PC-9 (cell line): ENCODE data around the gene VPS29. TPM values are rescaled to one million over a fixed set of nuclear protein-coding genes. Genes with fewer than 3 reads are reported as not detected.

Source experiments
- BruUV-seq: library from RNA; stranded (reverse); fragments of 400-500 nt; replicated peaks from 2 replicates; lab custom pipeline; 2021; lab: Mats Ljungman, UMichigan
- CTCF ChIA-PET: fragments of 300-600 bp; sonication (Branson Sonifier 250); formaldehyde crosslinking; loops from one replicate; lab custom pipeline; 2022; ENCODE audit warnings: antibody characterized with exemption; lab: Charles Lee
- POLR2A ChIA-PET: fragments of 300-600 bp; sonication (Branson Sonifier 250); formaldehyde crosslinking; loops from one replicate; lab custom pipeline; 2022; ENCODE audit warnings: antibody characterized with exemption; ENCODE audit not compliant: unreplicated experiment; lab: Charles Lee
- DNase-seq, 2 experiments: peaks; one replicate each; pipeline versions ENCODE4 v3.0.0 to v3.0.0-alpha.2; 2015 to 2022; ENCODE audit warnings: mixed read lengths in 1 of 2
- H2AFZ ChIP-seq: fragments of 200-600 bp; sonication (generic); 2 replicates; pipeline ENCODE4 v1.8.1; 2017; ENCODE audit warnings: antibody characterized with exemption
- H3F3A ChIP-seq: fragments of 200-600 bp; sonication (generic); 2 replicates; pipeline ENCODE4 v1.8.1; 2017; ENCODE audit warnings: antibody characterized with exemption, mild to moderate bottlenecking, low read depth; ENCODE audit not compliant: insufficient read depth
- H3K27ac ChIP-seq: fragments of 200-600 bp; sonication (generic); 2 replicates; pipeline ENCODE4 v1.6.1; 2016; ENCODE audit warnings: mixed run types
- H3K27me3 ChIP-seq: fragments of 200-600 bp; sonication (generic); 2 replicates; pipeline ENCODE4 v1.6.1; 2016; ENCODE audit warnings: low read depth, mixed run types; ENCODE audit not compliant: insufficient read depth
- H3K36me3 ChIP-seq: fragments of 200-600 bp; sonication (generic); 2 replicates; pipeline ENCODE4 v1.6.1; 2016; ENCODE audit warnings: low read depth, mixed run types
- H3K4me1 ChIP-seq: fragments of 200-600 bp; sonication (generic); replicated peaks from 2 replicates; pipeline ENCODE4 v1.6.1; 2016; ENCODE audit warnings: mixed run types; ENCODE audit not compliant: insufficient read depth
- H3K4me2 ChIP-seq: fragments of 200-600 bp; sonication (generic); 2 replicates; pipeline ENCODE4 v1.6.1; 2017; ENCODE audit warnings: mixed run types
- H3K4me3 ChIP-seq: fragments of 200-600 bp; sonication (generic); 2 replicates; pipeline ENCODE4 v1.6.1; 2016; ENCODE audit warnings: mixed run types
- H3K79me2 ChIP-seq: fragments of 200-600 bp; sonication (generic); 2 replicates; pipeline ENCODE4 v1.6.1; 2017; ENCODE audit warnings: low read depth, mixed run types
- H3K9me2 ChIP-seq: fragments of 200-600 bp; sonication (generic); 2 replicates; pipeline ENCODE4 v1.8.1; 2017; ENCODE audit warnings: mild to moderate bottlenecking; ENCODE audit not compliant: insufficient read depth
- H3K9me3 ChIP-seq: fragments of 200-600 bp; sonication (generic); 2 replicates; pipeline ENCODE4 v1.8.1; 2016; ENCODE audit warnings: low read depth; ENCODE audit not compliant: insufficient read depth
- H4K20me1 ChIP-seq: fragments of 200-600 bp; sonication (generic); 2 replicates; pipeline ENCODE4 v1.8.1; 2017; ENCODE audit not compliant: insufficient read depth
- EZH2 ChIP-seq: fragments of 200-600 bp; sonication (generic); IDR thresholded peaks from 2 replicates; pipeline ENCODE4 v1.8.0; 2017; ENCODE audit warnings: antibody characterized with exemption, low read depth
- intact Hi-C: fragments of 100-400 bp; cut with micrococcal nuclease; formaldehyde crosslinking; loops from one replicate; pipeline ENCODE4 v1.10.0; 2022; ENCODE audit not compliant: unreplicated experiment
- total RNA-seq: library from RNA; stranded (reverse); gene quantifications from 2 replicates; pipeline ENCODE4 v1.2.3, GENCODE V29; 2021
- TF ChIP-seq, protein P1 (sequence below): fragments of 200-600 bp; sonication (generic); conservative IDR thresholded peaks from 2 replicates; pipeline ENCODE4 v1.6.1; 2017; ENCODE audit warnings: mixed run types, antibody characterized with exemption, mild to moderate bottlenecking, moderate library complexity

VPS29 gene
- total RNA-seq, 1 experiment from 2014 or later, result 114 TPM

DNA sequence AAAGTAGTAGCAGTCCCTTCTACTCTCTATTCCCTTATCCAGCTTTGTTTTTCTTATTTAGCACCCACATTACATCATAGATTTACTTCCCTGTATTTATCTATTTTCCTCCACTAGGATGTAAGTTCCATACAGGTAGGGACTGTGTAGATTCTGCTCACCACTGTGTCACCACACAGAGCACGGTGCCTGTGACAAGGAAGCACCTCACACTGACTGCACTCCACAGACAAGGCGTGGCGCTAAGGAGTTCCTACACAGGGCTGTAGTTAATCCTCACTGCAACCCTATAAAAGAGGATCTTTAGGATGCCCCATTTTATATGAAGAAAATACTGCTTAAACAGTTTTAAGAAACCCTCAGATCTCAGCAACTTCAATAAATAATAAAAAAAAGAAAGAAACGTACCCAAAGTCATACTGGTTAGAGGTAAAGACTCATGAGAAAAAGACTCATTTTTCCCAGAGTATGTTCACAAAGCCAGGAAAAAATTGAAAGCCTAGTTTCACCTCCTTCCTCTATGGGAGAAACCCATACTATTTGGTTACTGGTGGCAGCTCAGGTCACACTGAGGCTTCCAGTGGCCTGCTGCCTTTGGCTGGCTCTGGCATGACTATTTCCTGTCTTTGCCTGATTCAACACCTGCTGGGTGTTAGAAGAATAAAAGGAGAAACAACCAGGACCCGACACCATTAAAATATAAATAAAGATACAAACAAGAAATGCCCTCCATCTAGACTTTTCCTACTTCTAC lies 37.1 kb upstream of the VPS29 start:
- no peak overlapping the region for H3K4me2 ChIP-seq
- peaks cover 4% of the 10 kb centered on the region; the same call in 1 of the 2 replicates for H3K4me1 ChIP-seq
- H3K79me2 ChIP-seq, result peaks cover 9% of the 10 kb centered on the region
- no peak for TF ChIP-seq EZH2
- TF ChIP-seq, protein P1, sequence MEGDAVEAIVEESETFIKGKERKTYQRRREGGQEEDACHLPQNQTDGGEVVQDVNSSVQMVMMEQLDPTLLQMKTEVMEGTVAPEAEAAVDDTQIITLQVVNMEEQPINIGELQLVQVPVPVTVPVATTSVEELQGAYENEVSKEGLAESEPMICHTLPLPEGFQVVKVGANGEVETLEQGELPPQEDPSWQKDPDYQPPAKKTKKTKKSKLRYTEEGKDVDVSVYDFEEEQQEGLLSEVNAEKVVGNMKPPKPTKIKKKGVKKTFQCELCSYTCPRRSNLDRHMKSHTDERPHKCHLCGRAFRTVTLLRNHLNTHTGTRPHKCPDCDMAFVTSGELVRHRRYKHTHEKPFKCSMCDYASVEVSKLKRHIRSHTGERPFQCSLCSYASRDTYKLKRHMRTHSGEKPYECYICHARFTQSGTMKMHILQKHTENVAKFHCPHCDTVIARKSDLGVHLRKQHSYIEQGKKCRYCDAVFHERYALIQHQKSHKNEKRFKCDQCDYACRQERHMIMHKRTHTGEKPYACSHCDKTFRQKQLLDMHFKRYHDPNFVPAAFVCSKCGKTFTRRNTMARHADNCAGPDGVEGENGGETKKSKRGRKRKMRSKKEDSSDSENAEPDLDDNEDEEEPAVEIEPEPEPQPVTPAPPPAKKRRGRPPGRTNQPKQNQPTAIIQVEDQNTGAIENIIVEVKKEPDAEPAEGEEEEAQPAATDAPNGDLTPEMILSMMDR, result no peak
- H3F3A ChIP-seq, result peaks cover 21% of the 10 kb centered on the region
- H4K20me1 ChIP-seq, result no peaks in the 10 kb centered on the region
- H3K36me3 ChIP-seq, result peaks cover 36% of the 10 kb centered on the region
- POLR2A ChIA-PET, result interaction anchor here (0.6 kb wide), 2 partner anchors 20 to 54 kb away, joined by 3 to 5 read pairs; no protein-coding TSS in a partner anchor
- no peak overlapping the region for H3K27ac ChIP-seq
- H3K4me3 ChIP-seq, result no peak overlapping the region
- BruUV-seq, result no TSS peak
- H3K27me3 ChIP-seq, result no peaks in the 10 kb centered on the region
- no peak overlapping the region for H2AFZ ChIP-seq
- no peaks in the 10 kb centered on the region for H3K9me3 ChIP-seq
- intact Hi-C loops, result no loop called here
- CTCF ChIA-PET, result no interaction called here
- no peak for DNase-seq
- no peaks in the 10 kb centered on the region for H3K9me2 ChIP-seq

DNA sequence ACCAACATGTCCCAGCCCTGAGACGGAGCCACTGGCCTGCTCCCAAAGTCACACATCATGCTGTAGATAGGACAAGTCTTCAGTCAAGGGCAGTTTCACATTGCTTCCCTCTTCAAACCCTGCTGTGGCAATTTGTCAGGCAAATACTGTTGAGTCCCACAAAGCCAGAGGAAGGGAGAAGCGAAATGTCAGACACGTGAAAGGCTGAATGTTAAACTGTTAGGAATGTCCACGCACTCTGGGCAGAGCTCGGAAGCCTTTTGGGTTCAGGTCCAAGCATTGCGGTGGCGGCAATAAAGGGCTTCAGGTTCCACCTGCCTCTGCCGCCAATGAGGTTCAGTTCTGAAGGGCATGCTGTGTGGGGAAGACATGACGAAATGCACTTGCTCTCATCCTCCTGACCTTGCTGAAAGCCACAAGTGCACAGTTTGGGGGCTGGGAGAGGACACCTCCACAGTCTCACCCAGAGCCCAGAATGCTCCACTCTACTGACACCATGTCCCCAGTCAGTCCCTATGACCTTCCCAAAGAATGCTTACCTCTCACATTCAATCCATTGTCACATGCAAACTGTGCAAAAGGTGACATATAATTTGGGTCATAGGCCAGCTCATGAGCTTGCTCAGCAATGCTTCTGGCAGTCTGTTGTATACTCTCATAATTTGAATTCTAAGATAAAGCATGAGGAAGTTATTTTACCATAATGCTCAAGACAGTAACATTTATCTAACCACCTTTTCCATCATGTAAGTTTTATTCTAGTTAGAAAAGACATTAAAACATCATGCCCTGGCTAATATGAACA lies 35.9 kb upstream of the VPS29 start:
- no peak overlapping the region for H3K4me3 ChIP-seq
- no peak for DNase-seq
- intact Hi-C loops, result no loop called here
- peaks cover 9% of the 10 kb centered on the region for H3K4me1 ChIP-seq
- H3F3A ChIP-seq, result peaks cover 24% of the 10 kb centered on the region
- no TSS peak for BruUV-seq
- H3K79me2 ChIP-seq, result no peaks in the 10 kb centered on the region; the same call in 1 of the 2 replicates
- H2AFZ ChIP-seq, result no peak overlapping the region
- no peaks in the 10 kb centered on the region for H3K9me2 ChIP-seq
- H3K9me3 ChIP-seq, result no peaks in the 10 kb centered on the region
- peaks cover 32% of the 10 kb centered on the region for H3K36me3 ChIP-seq
- no peaks in the 10 kb centered on the region for H4K20me1 ChIP-seq
- H3K27me3 ChIP-seq, result no peaks in the 10 kb centered on the region
- POLR2A ChIA-PET, result no interaction called here
- CTCF ChIA-PET, result no interaction called here
- H3K27ac ChIP-seq, result no peak overlapping the region
- TF ChIP-seq EZH2, result no peak
- TF ChIP-seq, protein P1, result no peak
- H3K4me2 ChIP-seq, result no peak overlapping the region

DNA sequence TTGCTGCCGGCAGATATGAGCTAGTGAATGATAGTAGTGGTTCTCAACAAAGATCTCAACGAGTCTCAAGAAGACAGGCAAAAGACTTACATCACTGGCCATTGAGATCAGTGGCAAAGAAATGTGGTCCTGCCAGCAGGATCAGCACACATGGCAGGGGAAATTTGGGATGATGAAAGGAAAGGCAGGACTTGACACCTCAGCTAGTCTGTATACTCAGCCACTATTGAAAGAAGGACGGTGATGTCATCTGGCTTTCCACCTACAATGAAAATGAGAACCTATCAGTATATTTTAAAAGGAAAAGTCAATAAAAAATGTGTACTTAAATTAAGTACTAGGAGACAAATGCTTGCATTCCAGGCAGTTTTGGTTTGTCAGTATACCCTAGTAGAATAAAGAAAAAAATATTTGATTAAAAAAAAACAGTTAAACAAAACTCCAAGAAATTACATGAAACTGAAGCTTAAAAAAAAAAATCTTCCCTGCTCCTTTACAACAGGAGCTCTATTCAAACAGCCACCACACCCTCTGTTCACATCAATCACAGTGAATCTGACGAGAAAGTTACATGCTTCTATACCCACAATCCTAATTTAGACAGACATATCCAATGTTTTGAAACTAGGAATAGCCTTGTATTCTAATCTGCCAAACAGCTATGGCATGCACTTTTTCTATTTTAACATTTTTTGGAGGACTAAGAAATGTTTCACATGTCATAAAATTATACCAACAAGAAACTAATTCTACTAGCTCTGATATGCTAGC lies 35.1 kb upstream of the VPS29 start:
- intact Hi-C loops, result no loop called here
- Histone ChIP-seq H3K36me3 (peaks cover 32% of the 10 kb centered on the region), H3K9me2 (no peaks in the 10 kb centered on the region), H3K27ac (no peak overlapping the region), H3K27me3 (no peaks in the 10 kb centered on the region), H3K4me1 (peaks cover 10% of the 10 kb centered on the region), H3K4me3 (no peak overlapping the region), H2AFZ (no peak overlapping the region), H3K9me3 (no peaks in the 10 kb centered on the region), H3K79me2 (no peaks in the 10 kb centered on the region; the same call in 1 of the 2 replicates), H3F3A (peaks cover 24% of the 10 kb centered on the region), H4K20me1 (no peaks in the 10 kb centered on the region), H3K4me2 (no peak overlapping the region)
- ChIA-PET POLR2A (no interaction called here), CTCF (no interaction called here)
- DNase-seq, result no peak
- no TSS peak for BruUV-seq
- TF ChIP-seq, protein P1, result no peak
- no peak for TF ChIP-seq EZH2
